GM12873 (cell line): ENCODE results near the gene MIB1.

Experiments used
- CTCF ChIP-seq: IDR thresholded peaks from 2 replicates; pipeline ENCODE4 v1.5.1; 2012; ENCODE audit warnings: low read depth, mild to moderate bottlenecking, moderate library complexity, low read length, control low read depth; ENCODE audit not compliant: insufficient read depth; ENCODE audit errors: missing control alignments

Gene MIB1

GRCh38 chr18:21706386-21706865 is 34.2 kb upstream of the MIB1 start:
- TF ChIP-seq CTCF, result no peak

GRCh38 chr18:21714474-21714873 is 26.1 kb upstream of the MIB1 start:
- no peak for TF ChIP-seq CTCF

- TF ChIP-seq CTCF, result no peak
Observed at GRCh38 chr18:21722687-21723086, 17.9 kb upstream of the MIB1 start.

- TF ChIP-seq CTCF, result no peak
Observed at GRCh38 chr18:21725201-21725600, 15.4 kb upstream of the MIB1 start.

GRCh38 chr18:21727702-21728101 is 12.9 kb upstream of the MIB1 start:
- TF ChIP-seq CTCF, result no peak

- TF ChIP-seq CTCF, result no peak
Observed at GRCh38 chr18:21733011-21733410, 7.6 kb upstream of the MIB1 start.

GRCh38 chr18:21735452-21736015 is 5.1 kb upstream of the MIB1 start:
- no peak for TF ChIP-seq CTCF
